Chondrocyte (in vitro differentiated cells): ENCODE results near the gene TCFL5. TPM values are rescaled to one million over a fixed set of nuclear protein-coding genes. Genes with fewer than 3 reads are reported as not detected.

ENCODE experiments used
- DNase-seq: peaks from one replicate; pipeline ENCODE4 v3.0.0; 2021; ENCODE audit warnings: mixed read lengths, low spot score
- H3K27ac Mint-ChIP-seq: one replicate; pipeline ENCODE4 v1.8.0; 2021; ENCODE audit warnings: mild to moderate bottlenecking, moderate library complexity, mixed read lengths; ENCODE audit not compliant: unreplicated experiment
- H3K27me3 Mint-ChIP-seq: 2 replicates; pipeline ENCODE4 v1.8.0; 2021; ENCODE audit warnings: low read depth, mixed read lengths
- H3K36me3 Mint-ChIP-seq: 2 replicates; pipeline ENCODE4 v1.8.0; 2021; ENCODE audit warnings: low read depth, mixed read lengths
- H3K4me1 Mint-ChIP-seq: 2 replicates; pipeline ENCODE4 v1.8.0; 2021; ENCODE audit warnings: low read depth, mild to moderate bottlenecking, mixed read lengths
- H3K4me3 Mint-ChIP-seq: one replicate; pipeline ENCODE4 v1.8.0; 2021; ENCODE audit warnings: mild to moderate bottlenecking, moderate library complexity, mixed read lengths; ENCODE audit not compliant: unreplicated experiment
- H3K9me3 Mint-ChIP-seq: 2 replicates; pipeline ENCODE4 v1.8.0; 2021; ENCODE audit warnings: low read depth, mixed read lengths
- CTCF ChIP-seq: fragments of 200-600 bp; sonication (generic); IDR thresholded peaks from 2 replicates; pipeline ENCODE4 v1.5.0; 2021; ENCODE audit warnings: antibody characterized with exemption, mild to moderate bottlenecking, moderate library complexity
- total RNA-seq: library from RNA; stranded (reverse); gene quantifications from 3 replicates; pipeline ENCODE4 v1.2.1, GENCODE V29; 2021

The TCFL5 gene
- total RNA-seq, 1 donor from 2014 or later: 12.7 TPM

- Mint-ChIP-seq H3K4me3 (no peak overlapping the region), H3K36me3 (peaks cover 43% of the 10 kb centered on the region), H3K9me3 (no peaks in the 10 kb centered on the region), H3K27me3 (no peaks in the 10 kb centered on the region), H3K4me1 (no peaks in the 10 kb centered on the region), H3K27ac (no peak overlapping the region)
- TF ChIP-seq CTCF: no peak
- DNase-seq: no peak
Measured at GRCh38 chr20:62894261-62894660, 32.6 kb upstream of the TCFL5 start.

- Mint-ChIP-seq H3K27me3 (no peaks in the 10 kb centered on the region), H3K9me3 (no peaks in the 10 kb centered on the region), H3K4me3 (no peak overlapping the region), H3K4me1 (no peaks in the 10 kb centered on the region), H3K27ac (no peak overlapping the region), H3K36me3 (peaks cover 43% of the 10 kb centered on the region)
- peak; percentile 55 for TF ChIP-seq CTCF
- DNase-seq: no peak
Measured at GRCh38 chr20:62893700-62894099, 32.1 kb upstream of the TCFL5 start.

- no peak for DNase-seq
- peaks cover 46% of the 10 kb centered on the region for H3K36me3 Mint-ChIP-seq
- H3K9me3 Mint-ChIP-seq: no peaks in the 10 kb centered on the region
- H3K4me3 Mint-ChIP-seq: no peak overlapping the region
- no peak for TF ChIP-seq CTCF
- no peaks in the 10 kb centered on the region for H3K27me3 Mint-ChIP-seq
- H3K4me1 Mint-ChIP-seq: peaks cover 9% of the 10 kb centered on the region
- no peak overlapping the region for H3K27ac Mint-ChIP-seq
Measured at GRCh38 chr20:62892348-62893304, 31.0 kb upstream of the TCFL5 start.

- no peaks in the 10 kb centered on the region for H3K27me3 Mint-ChIP-seq
- no peaks in the 10 kb centered on the region for H3K9me3 Mint-ChIP-seq
- H3K4me1 Mint-ChIP-seq: peaks cover 20% of the 10 kb centered on the region
- H3K36me3 Mint-ChIP-seq: peaks cover 53% of the 10 kb centered on the region
- H3K27ac Mint-ChIP-seq: peak overlapping the region; percentile 2
- no peak overlapping the region for H3K4me3 Mint-ChIP-seq
- no peak for TF ChIP-seq CTCF
- DNase-seq: no peak
Measured at GRCh38 chr20:62891111-62891510, 29.5 kb upstream of the TCFL5 start.

- Mint-ChIP-seq H3K4me3 (no peak overlapping the region), H3K36me3 (peaks cover 49% of the 10 kb centered on the region), H3K4me1 (peaks cover 20% of the 10 kb centered on the region), H3K9me3 (no peaks in the 10 kb centered on the region), H3K27ac (no peak overlapping the region), H3K27me3 (no peaks in the 10 kb centered on the region)
- no peak for DNase-seq
- TF ChIP-seq CTCF: no peak
Measured at GRCh38 chr20:62890444-62890843, 28.8 kb upstream of the TCFL5 start.
